GM12892 (cell line): ENCODE results near the gene ADGRL2.

Experiments used
- POLR2A ChIP-seq: IDR thresholded peaks from 2 replicates; pipeline ENCODE4 v1.6.1; 2011; ENCODE audit warnings: low read depth, low read length, control low read depth
- TAF1 ChIP-seq: IDR thresholded peaks from 2 replicates; pipeline ENCODE4 v1.6.1; 2011; ENCODE audit warnings: low read depth, mild to moderate bottlenecking, control low read depth, low read length, borderline replicate concordance

DNA sequence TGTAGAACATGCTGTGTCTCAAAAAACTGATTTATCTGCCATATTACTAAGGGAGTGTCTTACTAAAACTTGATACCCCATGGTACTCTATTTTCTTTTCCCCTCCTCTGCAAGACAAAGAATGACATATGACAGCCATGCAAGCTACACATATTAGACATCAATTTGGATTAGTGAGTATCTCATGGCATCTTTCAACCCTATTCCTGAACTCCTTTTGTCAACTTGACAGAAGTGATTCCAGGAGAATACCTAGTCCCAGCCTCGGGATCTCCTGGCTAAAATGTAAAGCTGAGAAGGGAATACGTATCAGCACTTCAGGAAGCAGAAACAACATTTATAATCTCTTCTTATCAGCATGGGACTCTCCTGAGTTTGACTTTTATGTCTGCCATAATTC lies 43.7 kb downstream of the ADGRL2 start:
- TF ChIP-seq POLR2A (no peak), TAF1 (no peak)
